Measurements from ENCODE around the gene YAE1.

GRCh38 chr7:39557222-39557621 is 9.0 kb upstream of the YAE1 start:
- TF ChIP-seq EP300 (IDR thresholded peaks at IDR 0.05; ENCODE audit: low read depth), result no peak
- TF ChIP-seq, protein P1, sequence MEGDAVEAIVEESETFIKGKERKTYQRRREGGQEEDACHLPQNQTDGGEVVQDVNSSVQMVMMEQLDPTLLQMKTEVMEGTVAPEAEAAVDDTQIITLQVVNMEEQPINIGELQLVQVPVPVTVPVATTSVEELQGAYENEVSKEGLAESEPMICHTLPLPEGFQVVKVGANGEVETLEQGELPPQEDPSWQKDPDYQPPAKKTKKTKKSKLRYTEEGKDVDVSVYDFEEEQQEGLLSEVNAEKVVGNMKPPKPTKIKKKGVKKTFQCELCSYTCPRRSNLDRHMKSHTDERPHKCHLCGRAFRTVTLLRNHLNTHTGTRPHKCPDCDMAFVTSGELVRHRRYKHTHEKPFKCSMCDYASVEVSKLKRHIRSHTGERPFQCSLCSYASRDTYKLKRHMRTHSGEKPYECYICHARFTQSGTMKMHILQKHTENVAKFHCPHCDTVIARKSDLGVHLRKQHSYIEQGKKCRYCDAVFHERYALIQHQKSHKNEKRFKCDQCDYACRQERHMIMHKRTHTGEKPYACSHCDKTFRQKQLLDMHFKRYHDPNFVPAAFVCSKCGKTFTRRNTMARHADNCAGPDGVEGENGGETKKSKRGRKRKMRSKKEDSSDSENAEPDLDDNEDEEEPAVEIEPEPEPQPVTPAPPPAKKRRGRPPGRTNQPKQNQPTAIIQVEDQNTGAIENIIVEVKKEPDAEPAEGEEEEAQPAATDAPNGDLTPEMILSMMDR (IDR thresholded peaks at IDR 0.05), result no peak

All from transverse colon (tissue), 3 donors.